ENCODE results near the gene MAFF. TPM values are rescaled to one million over a fixed set of nuclear protein-coding genes. Genes with fewer than 3 reads are reported as not detected.
A peak's percentile ranks its signal among the peaks of the same experiment; 100 is the strongest.

MAFF gene
- total RNA-seq, 4 donors from 2014 or later = 5.1 to 14.2 (median 12.0) TPM

- Histone ChIP-seq H3K4me1 (peaks cover 0 to 32% (median 4%) of the 10 kb centered on the region in 4 donors), H3K36me3 (peaks cover 0 to 12% (median 0%) of the 10 kb centered on the region in 3 donors), H3K27ac (peak overlapping the region in 2 of 4 donors; percentile 22 to 66), H3K27me3 (no peaks in the 10 kb centered on the region), H3K4me3 (no peak overlapping the region), H3K9me3 (no peaks in the 10 kb centered on the region)
- peak in 1 of 3 donors; percentile 50 for DNase-seq
- TF ChIP-seq POLR2A (IDR thresholded peaks at IDR 0.05) = no peak
Measured at GRCh38 chr22:38163844-38164550, 37.8 kb upstream of the MAFF start.

GRCh38 chr22:38164551-38164918, 37.3 kb upstream of the MAFF start:
- Histone ChIP-seq H3K9me3 (no peaks in the 10 kb centered on the region), H3K4me3 (no peak overlapping the region), H3K27me3 (no peaks in the 10 kb centered on the region), H3K36me3 (peaks cover 0 to 12% (median 0%) of the 10 kb centered on the region in 3 donors), H3K27ac (peak overlapping the region in 2 of 4 donors; percentile 22 to 66), H3K4me1 (peaks cover 0 to 32% (median 4%) of the 10 kb centered on the region in 4 donors)
- DNase-seq = peak in 1 of 3 donors; percentile 37
- TF ChIP-seq POLR2A (IDR thresholded peaks at IDR 0.05) (no peak), CTCF (IDR thresholded peaks at IDR 0.05) (no peak)

GRCh38 chr22:38165922-38166593, 35.7 kb upstream of the MAFF start:
- no peak for DNase-seq
- TF ChIP-seq CTCF (IDR thresholded peaks at IDR 0.05) = no peak
- TF ChIP-seq POLR2A (IDR thresholded peaks at IDR 0.05) = no peak
- H3K27ac ChIP-seq = no peak overlapping the region
- H3K27me3 ChIP-seq = no peaks in the 10 kb centered on the region
- H3K9me3 ChIP-seq = no peaks in the 10 kb centered on the region
- H3K4me1 ChIP-seq = peaks cover 0 to 32% (median 4%) of the 10 kb centered on the region in 4 donors
- H3K4me3 ChIP-seq = no peak overlapping the region
- H3K36me3 ChIP-seq = peaks cover 0 to 12% (median 0%) of the 10 kb centered on the region in 3 donors

- Histone ChIP-seq H3K36me3 (peaks cover 0 to 12% (median 0%) of the 10 kb centered on the region in 3 donors), H3K4me1 (peaks cover 0 to 38% (median under 1%) of the 10 kb centered on the region in 4 donors), H3K27ac (no peak overlapping the region), H3K9me3 (no peaks in the 10 kb centered on the region), H3K27me3 (no peaks in the 10 kb centered on the region), H3K4me3 (no peak overlapping the region)
- no peak for DNase-seq
- no peak for TF ChIP-seq POLR2A (IDR thresholded peaks at IDR 0.05)
- no peak for TF ChIP-seq CTCF (IDR thresholded peaks at IDR 0.05)
Measured at GRCh38 chr22:38167988-38168407, 33.8 kb upstream of the MAFF start.

- no peak for DNase-seq
- TF ChIP-seq CTCF (IDR thresholded peaks at IDR 0.05) (no peak), POLR2A (IDR thresholded peaks at IDR 0.05) (no peak)
- H3K27ac ChIP-seq = no peak overlapping the region
Measured at GRCh38 chr22:38169116-38169515, 32.7 kb upstream of the MAFF start.

GRCh38 chr22:38170469-38170868, 31.3 kb upstream of the MAFF start:
- Histone ChIP-seq H3K27ac (no peak overlapping the region), H3K4me3 (no peak overlapping the region), H3K27me3 (no peaks in the 10 kb centered on the region), H3K4me1 (peaks cover 0 to 19% (median 0%) of the 10 kb centered on the region in 4 donors), H3K36me3 (peaks cover 0 to 12% (median 0%) of the 10 kb centered on the region in 3 donors), H3K9me3 (no peaks in the 10 kb centered on the region)
- DNase-seq = no peak
- TF ChIP-seq POLR2A (IDR thresholded peaks at IDR 0.05) (no peak), CTCF (IDR thresholded peaks at IDR 0.05) (no peak)

More at GRCh38 chr22:38169116-38169515, 32.7 kb upstream of the MAFF start:
- Histone ChIP-seq H3K4me1 (peaks cover 0 to 33% (median 0%) of the 10 kb centered on the region in 4 donors), H3K27me3 (no peaks in the 10 kb centered on the region), H3K4me3 (no peak overlapping the region), H3K9me3 (no peaks in the 10 kb centered on the region), H3K36me3 (peaks cover 0 to 12% (median 0%) of the 10 kb centered on the region in 3 donors)

Data from Peyer's patch (tissue), 4 donors.